HEK293T (cell line): ENCODE data around the gene SPSB4.

Experiments used
- BHLHE40 ChIP-seq: fragments of 450-650 bp; IDR thresholded peaks from 2 replicates; pipeline ENCODE4 v1.6.1; 2016; ENCODE audit warnings: mild to moderate bottlenecking, moderate library complexity, borderline replicate concordance
- ELF4 ChIP-seq: fragments of 450-650 bp; IDR thresholded peaks from 2 replicates; pipeline ENCODE4 v1.6.1; 2017; ENCODE audit warnings: antibody characterized with exemption
- FOXA1 ChIP-seq: fragments of 450-650 bp; IDR thresholded peaks from 2 replicates; pipeline ENCODE4 v1.6.1; 2016; ENCODE audit warnings: mild to moderate bottlenecking
- FOXM1 ChIP-seq: fragments of 450-650 bp; IDR thresholded peaks from 2 replicates; pipeline ENCODE4 v1.6.1; 2017; ENCODE audit warnings: mild to moderate bottlenecking, borderline replicate concordance
- LEF1 ChIP-seq: fragments of 450-650 bp; IDR thresholded peaks from 2 replicates; pipeline ENCODE4 v1.6.1; 2017; ENCODE audit warnings: mild to moderate bottlenecking, borderline replicate concordance
- PKNOX1 ChIP-seq: fragments of 450-650 bp; IDR thresholded peaks from 2 replicates; pipeline ENCODE4 v1.6.1; 2016
- SP1 ChIP-seq: fragments of 450-650 bp; IDR thresholded peaks from 2 replicates; pipeline ENCODE4 v1.6.1; 2017
- TARDBP ChIP-seq: fragments of 450-650 bp; IDR thresholded peaks from 2 replicates; pipeline ENCODE4 v1.6.1; 2016

GRCh38 chr3:141093971-141094684 is 43.0 kb downstream of the SPSB4 start:
- TF ChIP-seq PKNOX1: no peak
- no peak for TF ChIP-seq ELF4
- TF ChIP-seq TARDBP: no peak
- TF ChIP-seq LEF1: no peak
- TF ChIP-seq BHLHE40: no peak
- TF ChIP-seq FOXA1: no peak
- no peak for TF ChIP-seq FOXM1
- TF ChIP-seq SP1: no peak
